HepG2 (cell line): Measurements from ENCODE around the gene MTNR1A. TPM values are rescaled to one million over a fixed set of nuclear protein-coding genes. Genes with fewer than 3 reads are reported as not detected.

Experiments used
- ATAC-seq: fragments of 200-7000 bp; cut with Tn5 transposase; 3 replicates; pipeline ENCODE4 v1.9.1; 2020; ENCODE audit warnings: mild to moderate bottlenecking, moderate library complexity
- BruUV-seq: library from RNA; stranded (reverse); fragments of 400-500 nt; replicated peaks from 2 replicates; lab custom pipeline; 2021; lab: Mats Ljungman, UMichigan
- CTCF ChIA-PET: fragments of 300-600 bp; formaldehyde crosslinking; extraction: SDS; loops from one replicate; lab custom pipeline; 2021; ENCODE audit warnings: low total read pairs, inconsistent platforms, low intra/inter-chr PET ratio; lab: Yijun Ruan, JAX
- POLR2A ChIA-PET: fragments of 350-600 bp; sonication (Branson Sonifier 250); formaldehyde crosslinking; loops from one replicate; lab custom pipeline; 2020; ENCODE audit warnings: antibody characterized with exemption, inconsistent platforms; lab: Yijun Ruan, JAX
- DNase-seq: peaks from one replicate; pipeline ENCODE4 v3.0.0-alpha.2; 2015; ENCODE audit warnings: low spot score
- FAIRE-seq: peaks from 3 replicates; lab custom pipeline; 2011; peaks lifted over from hg19 to GRCh38; lab: Jason Lieb, UNC
- H2AFZ ChIP-seq: one replicate; pipeline ENCODE4 v1.6.1; 2011; ENCODE audit warnings: low read length, inconsistent platforms
- H3K27ac ChIP-seq: fragments of 300-600 bp; 3 replicates; pipeline ENCODE4 v1.8.0; 2011; ENCODE audit warnings: mixed run types, mild to moderate bottlenecking, mixed read lengths, low read length, inconsistent platforms; ENCODE audit not compliant: insufficient read depth; ENCODE audit errors: extremely low read length
- H3K27me3 ChIP-seq, 2 experiments: fragments of 200-600 bp in 1 of 2; 2 replicates in 1 of 2; 3 replicates in 1 of 2; pipeline versions ENCODE4 v1.6.0 to v1.8.0; 2011; ENCODE audit warnings: low read length in 2 of 2, mild to moderate bottlenecking in 2 of 2, moderate library complexity in 2 of 2, inconsistent platforms in 1 of 2; ENCODE audit not compliant: insufficient read depth in 2 of 2, control insufficient read depth in 1 of 2
- H3K36me3 ChIP-seq, 2 experiments: fragments of 200-600 bp in 1 of 2; replicated peaks in 1 of 2; 2 replicates in 1 of 2; 3 replicates in 1 of 2; pipeline versions ENCODE4 v1.5.1 to v1.8.0; 2011; ENCODE audit warnings: low read length in 2 of 2, inconsistent platforms in 1 of 2; ENCODE audit not compliant: insufficient read depth in 2 of 2, control insufficient read depth in 1 of 2
- H3K4me1 ChIP-seq: 2 replicates; pipeline ENCODE4 v1.5.1; 2012; ENCODE audit warnings: low read length, inconsistent platforms; ENCODE audit not compliant: insufficient read depth
- H3K4me2 ChIP-seq: 2 replicates; pipeline ENCODE4 v1.6.0; 2011; ENCODE audit warnings: low read depth, low read length, inconsistent platforms
- H3K4me3 ChIP-seq, 3 experiments: fragments of 200-600 bp in 1 of 3; sonication (generic), shearing (Covaris generic) in 1 of 3; replicated peaks in 1 of 3; 2 replicates each; pipeline ENCODE4 v1.5.1; 2011 to 2016; ENCODE audit warnings: low read length in 3 of 3, inconsistent platforms in 2 of 3, low read depth in 2 of 3, mild to moderate bottlenecking in 2 of 3, control low read depth in 1 of 3, mixed read lengths in 1 of 3; ENCODE audit not compliant: insufficient read depth in 1 of 3
- H3K79me2 ChIP-seq: one replicate; pipeline ENCODE4 v1.6.1; 2011; ENCODE audit warnings: low read length, inconsistent platforms; ENCODE audit not compliant: insufficient read depth
- H3K9ac ChIP-seq: 2 replicates; pipeline ENCODE4 v1.6.0; 2011; ENCODE audit warnings: mild to moderate bottlenecking, low read depth, low read length, inconsistent platforms; ENCODE audit not compliant: insufficient read depth
- H3K9me3 ChIP-seq: 2 replicates; pipeline ENCODE4 v1.5.1; 2012; ENCODE audit warnings: mild to moderate bottlenecking, low read length
- H4K20me1 ChIP-seq: 2 replicates; pipeline ENCODE4 v1.6.0; 2011; ENCODE audit warnings: inconsistent platforms, mild to moderate bottlenecking, low read length, moderate library complexity; ENCODE audit not compliant: insufficient read depth
- ATF7 ChIP-seq, 2 experiments: fragments of 450-650 bp in 1 of 2; sonication (generic) in 1 of 2; formaldehyde crosslinking in 1 of 2; IDR thresholded peaks; 2 replicates each; pipeline versions ENCODE4 v1.4.0 to v1.6.1; 2016 to 2020; ENCODE audit warnings: antibody characterized with exemption in 1 of 2, mild to moderate bottlenecking in 1 of 2, missing genetic modification reagents in 1 of 2
- CBX2 ChIP-seq, 2 experiments: fragments of 200-600 bp in 1 of 2; sonication (generic); formaldehyde crosslinking in 1 of 2; IDR thresholded peaks; 2 replicates each; pipeline versions ENCODE4 v1.7.0 to v1.8.1; 2018 to 2022; ENCODE audit warnings: low read depth in 2 of 2, low read length in 1 of 2, mild to moderate bottlenecking in 1 of 2, missing genetic modification reagents in 1 of 2
- CTCF ChIP-seq: sonication (generic); formaldehyde crosslinking; IDR thresholded peaks from 2 replicates; pipeline ENCODE4 v1.5.0; 2020; ENCODE audit warnings: mild to moderate bottlenecking, missing genetic modification reagents, moderate library complexity
- FOXA1 ChIP-seq, 2 experiments: fragments of 450-650 bp in 1 of 2; sonication (generic) in 1 of 2; formaldehyde crosslinking in 1 of 2; IDR thresholded peaks; 2 replicates each; pipeline versions ENCODE4 v1.4.0 to v1.6.1; 2016 to 2020; ENCODE audit warnings: missing genetic modification reagents in 1 of 2
- FOXP1 ChIP-seq, 2 experiments: fragments of 450-650 bp in 1 of 2; IDR thresholded peaks; 2 replicates each; pipeline ENCODE4 v1.6.1; 2017 to 2018; ENCODE audit warnings: antibody characterized with exemption in 1 of 2
- GABPA ChIP-seq, 2 experiments: IDR thresholded peaks; 2 replicates each; pipeline ENCODE4 v1.6.1; 2011 to 2016; ENCODE audit warnings: low read depth in 2 of 2, low read length in 1 of 2, missing biosample characterization in 1 of 2, missing genetic modification characterization in 1 of 2
- JUNB ChIP-seq: sonication (generic); formaldehyde crosslinking; IDR thresholded peaks from 2 replicates; pipeline ENCODE4 v1.8.0; 2022; ENCODE audit warnings: missing genetic modification reagents, mild to moderate bottlenecking, borderline replicate concordance
- MIER3 ChIP-seq: IDR thresholded peaks from 2 replicates; pipeline ENCODE4 v1.6.1; 2016; ENCODE audit warnings: missing compliant biosample characterization, borderline replicate concordance
- NFE2L2 ChIP-seq: fragments of 150-350 bp; IDR thresholded peaks from 2 replicates; pipeline ENCODE4 v1.6.1; 2014; ENCODE audit warnings: low read length
- POGK ChIP-seq: sonication (generic); formaldehyde crosslinking; conservative IDR thresholded peaks from 2 replicates; pipeline ENCODE4 v1.8.0; 2022; ENCODE audit warnings: mild to moderate bottlenecking, moderate library complexity, missing genetic modification reagents
- ZBTB37 ChIP-seq: sonication (generic); formaldehyde crosslinking; IDR thresholded peaks from 2 replicates; pipeline ENCODE4 v1.4.0; 2020; ENCODE audit warnings: mild to moderate bottlenecking, missing genetic modification reagents
- WGBS: methylation state at CpG from one replicate; pipeline ENCODE4 v1.1.6; 2017; ENCODE audit warnings: low lambda C conversion rate; 5-methylcytosine and 5-hydroxymethylcytosine counted together
- in situ Hi-C: cut with HindIII; loops from 2 replicates; pipeline ENCODE4 v1.10.0; 2017; ENCODE audit warnings: low pct_unique_long_range_greater_than_20kb; ENCODE audit not compliant: extremely low pct_ligation_motif_present
- intact Hi-C: fragments of 100-400 bp; cut with micrococcal nuclease; formaldehyde crosslinking; loops from one replicate; pipeline ENCODE4 v1.10.0; 2022; ENCODE audit not compliant: unreplicated experiment
- polyA plus RNA-seq, 8 experiments: library from polyadenylated mRNA; depleted of rRNA in 3 of 8; stranded (reverse) in 7 of 8; unstranded in 1 of 8; fragments of >200 nt; fragmentation: Illumina TruSeq in 4 of 8; extraction: Trizol in 4 of 8; gene quantifications; 2 replicates each; pipeline versions ENCODE4 v1.2.1 to v1.2.3, GENCODE V29; 2011 to 2016; ENCODE audit warnings: low read depth in 4 of 8, missing spikeins in 1 of 8, mixed read lengths in 1 of 8; ENCODE audit not compliant: insufficient read depth in 1 of 8
- total RNA-seq, 5 experiments: library from RNA; depleted of rRNA; stranded (reverse); fragments of >200 nt; fragmentation: Illumina TruSeq; extraction: Trizol; gene quantifications; 2 replicates each; pipeline ENCODE4 v1.2.3, GENCODE V29; 2016; ENCODE audit warnings: low read depth in 1 of 5
- TF ChIP-seq, protein P1 (sequence below): sonication (generic); formaldehyde crosslinking; conservative IDR thresholded peaks from 2 replicates; pipeline ENCODE4 v1.5.0; 2020; ENCODE audit warnings: missing genetic modification reagents
- TF ChIP-seq, protein P2 (sequence below): sonication (generic); formaldehyde crosslinking; IDR thresholded peaks from 2 replicates; pipeline ENCODE4 v1.4.0; 2020; ENCODE audit warnings: missing genetic modification reagents

MTNR1A gene
- total and polyA plus RNA-seq, 2 of the 13 experiments (the other 11 are each of a cell fraction or from before 2014, with no cell fraction given), result not detected

GRCh38 chr4:186554539-186554913, 841 bp downstream of the MTNR1A start:
- ChIA-PET CTCF (no interaction called here), POLR2A (no interaction called here)
- Histone ChIP-seq H4K20me1 (no peaks in the 10 kb centered on the region), H3K79me2 (no peaks in the 10 kb centered on the region), H3K4me2 (peak overlapping the region; percentile 77), H3K9me3 (no peaks in the 10 kb centered on the region), H3K4me1 (peaks cover 8% of the 10 kb centered on the region), H3K27me3 (peaks cover 1 to 34% of the 10 kb centered on the region in 2 experiments; a peak in 3 of 5 replicates), H3K9ac (no peak overlapping the region), H3K36me3 (no peaks in the 10 kb centered on the region), H3K4me3 (peak overlapping the region; percentile 36 to 62 (median 48); a peak in 3 of 6 replicates), H2AFZ (no peak overlapping the region), H3K27ac (no peak overlapping the region)
- in situ Hi-C loops, result no loop called here
- no TSS peak for BruUV-seq
- ATAC-seq, result peak; percentile 83
- no peak for FAIRE-seq
- peak; percentile 14 for DNase-seq
- WGBS, result 0% methylated on average over 11 of the region's 12 CpGs
- intact Hi-C loops, result loop anchor here (1.0 kb wide), 1 partner anchor 257 kb away; no protein-coding TSS in a partner anchor
- TF ChIP-seq ATF7 (IDR thresholded peaks at IDR 0.05) (no peak), ATF7 (CRISPR knock-in tag; IDR thresholded peaks at IDR 0.05) (no peak), GABPA (IDR thresholded peaks at IDR 0.05; ENCODE audit: low read depth, low read length) (no peak), GABPA (CRISPR knock-in tag; IDR thresholded peaks at IDR 0.05; ENCODE audit: low read depth) (peak; percentile 29; the same call in 1 of the 2 replicates), JUNB (CRISPR knock-in tag) (no peak), MIER3 (CRISPR knock-in tag) (no peak), FOXP1 (IDR thresholded peaks at IDR 0.05) (no peak), FOXP1 (CRISPR knock-in tag; IDR thresholded peaks at IDR 0.05) (0 out of 2 replicates have a peak, but pooled peaks have one; percentile 39), FOXA1 (IDR thresholded peaks at IDR 0.05) (no peak), FOXA1 (CRISPR knock-in tag; IDR thresholded peaks at IDR 0.05) (peak; percentile 52), ZBTB37 (no peak), CBX2 (IDR thresholded peaks at IDR 0.05; ENCODE audit: low read depth, low read length) (no peak), CBX2 (CRISPR knock-in tag; IDR thresholded peaks at IDR 0.05; ENCODE audit: low read depth) (0 out of 2 replicates have a peak, but pooled peaks have one; percentile 20), NFE2L2 (no peak), CTCF (CRISPR knock-in tag) (peak; percentile 27), POGK (CRISPR knock-in tag) (no peak)
- TF ChIP-seq, protein P1, sequence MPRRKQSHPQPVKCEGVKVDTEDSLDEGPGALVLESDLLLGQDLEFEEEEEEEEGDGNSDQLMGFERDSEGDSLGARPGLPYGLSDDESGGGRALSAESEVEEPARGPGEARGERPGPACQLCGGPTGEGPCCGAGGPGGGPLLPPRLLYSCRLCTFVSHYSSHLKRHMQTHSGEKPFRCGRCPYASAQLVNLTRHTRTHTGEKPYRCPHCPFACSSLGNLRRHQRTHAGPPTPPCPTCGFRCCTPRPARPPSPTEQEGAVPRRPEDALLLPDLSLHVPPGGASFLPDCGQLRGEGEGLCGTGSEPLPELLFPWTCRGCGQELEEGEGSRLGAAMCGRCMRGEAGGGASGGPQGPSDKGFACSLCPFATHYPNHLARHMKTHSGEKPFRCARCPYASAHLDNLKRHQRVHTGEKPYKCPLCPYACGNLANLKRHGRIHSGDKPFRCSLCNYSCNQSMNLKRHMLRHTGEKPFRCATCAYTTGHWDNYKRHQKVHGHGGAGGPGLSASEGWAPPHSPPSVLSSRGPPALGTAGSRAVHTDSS (CRISPR knock-in tag), result no peak
- TF ChIP-seq, protein P2, sequence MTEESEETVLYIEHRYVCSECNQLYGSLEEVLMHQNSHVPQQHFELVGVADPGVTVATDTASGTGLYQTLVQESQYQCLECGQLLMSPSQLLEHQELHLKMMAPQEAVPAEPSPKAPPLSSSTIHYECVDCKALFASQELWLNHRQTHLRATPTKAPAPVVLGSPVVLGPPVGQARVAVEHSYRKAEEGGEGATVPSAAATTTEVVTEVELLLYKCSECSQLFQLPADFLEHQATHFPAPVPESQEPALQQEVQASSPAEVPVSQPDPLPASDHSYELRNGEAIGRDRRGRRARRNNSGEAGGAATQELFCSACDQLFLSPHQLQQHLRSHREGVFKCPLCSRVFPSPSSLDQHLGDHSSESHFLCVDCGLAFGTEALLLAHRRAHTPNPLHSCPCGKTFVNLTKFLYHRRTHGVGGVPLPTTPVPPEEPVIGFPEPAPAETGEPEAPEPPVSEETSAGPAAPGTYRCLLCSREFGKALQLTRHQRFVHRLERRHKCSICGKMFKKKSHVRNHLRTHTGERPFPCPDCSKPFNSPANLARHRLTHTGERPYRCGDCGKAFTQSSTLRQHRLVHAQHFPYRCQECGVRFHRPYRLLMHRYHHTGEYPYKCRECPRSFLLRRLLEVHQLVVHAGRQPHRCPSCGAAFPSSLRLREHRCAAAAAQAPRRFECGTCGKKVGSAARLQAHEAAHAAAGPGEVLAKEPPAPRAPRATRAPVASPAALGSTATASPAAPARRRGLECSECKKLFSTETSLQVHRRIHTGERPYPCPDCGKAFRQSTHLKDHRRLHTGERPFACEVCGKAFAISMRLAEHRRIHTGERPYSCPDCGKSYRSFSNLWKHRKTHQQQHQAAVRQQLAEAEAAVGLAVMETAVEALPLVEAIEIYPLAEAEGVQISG (CRISPR knock-in tag), result no peak
